CD4-positive, CD25-positive, alpha-beta regulatory T cell (primary cell): Measurements from ENCODE around the gene MDGA2. TPM values are rescaled to one million over a fixed set of nuclear protein-coding genes. Genes with fewer than 3 reads are reported as not detected.

Experiments
- ATAC-seq, 2 donors: fragments of 150-1000 bp; cut with Tn5 transposase; one replicate each; pipeline ENCODE4 v1.10.0; 2021; ENCODE audit warnings: low read depth in 2 of 2, moderate number of reproducible peaks in 2 of 2, moderate library complexity in 1 of 2
- DNase-seq, 3 donors: peaks; one replicate each; pipeline versions ENCODE4 v3.0.0 to v3.0.0-alpha.2; 2012 to 2022; ENCODE audit warnings: mixed read lengths in 1 of 3
- H3K27ac ChIP-seq: one replicate; pipeline ENCODE4 v1.7.0; 2013; ENCODE audit warnings: mild to moderate bottlenecking, low read length; ENCODE audit not compliant: insufficient read depth, poor library complexity, severe bottlenecking
- H3K27me3 ChIP-seq: one replicate; pipeline ENCODE4 v1.7.0; 2013; ENCODE audit warnings: low read length; ENCODE audit not compliant: control insufficient read depth, insufficient read depth
- H3K36me3 ChIP-seq: one replicate; pipeline ENCODE4 v1.7.0; 2013; ENCODE audit warnings: mild to moderate bottlenecking, low read length, moderate library complexity; ENCODE audit not compliant: control insufficient read depth, insufficient read depth
- H3K4me1 ChIP-seq: 2 replicates; pipeline ENCODE4 v1.7.0; 2013; ENCODE audit warnings: mild to moderate bottlenecking, low read length; ENCODE audit not compliant: insufficient read depth, control insufficient read depth, poor library complexity, severe bottlenecking
- H3K4me3 ChIP-seq: one replicate; pipeline ENCODE4 v1.7.0; 2013; ENCODE audit warnings: low read depth, mild to moderate bottlenecking, low read length, moderate library complexity
- H3K9me3 ChIP-seq, 2 experiments: 1 replicate in 1 of 2; 2 replicates in 1 of 2; pipeline ENCODE4 v1.7.0; 2013; ENCODE audit warnings: low read length in 2 of 2, mild to moderate bottlenecking in 1 of 2, moderate library complexity in 1 of 2; ENCODE audit not compliant: control insufficient read depth in 2 of 2
- H3K27ac Mint-ChIP-seq, 3 donors: one replicate each; pipeline ENCODE4 v1.8.0; 2020 to 2022; ENCODE audit warnings: mild to moderate bottlenecking in 3 of 3, mixed read lengths in 3 of 3, moderate library complexity in 2 of 3
- H3K27me3 Mint-ChIP-seq: one replicate; pipeline ENCODE4 v1.8.0; 2022; ENCODE audit warnings: mild to moderate bottlenecking, mixed read lengths
- H3K36me3 Mint-ChIP-seq: one replicate; pipeline ENCODE4 v1.8.0; 2020; ENCODE audit warnings: mixed read lengths
- H3K4me1 Mint-ChIP-seq, 4 donors: one replicate each; pipeline ENCODE4 v1.8.0; 2020 to 2022; ENCODE audit warnings: mixed read lengths in 4 of 4, mild to moderate bottlenecking in 1 of 4
- H3K4me3 Mint-ChIP-seq, 4 donors: one replicate each; pipeline ENCODE4 v1.8.0; 2020 to 2022; ENCODE audit warnings: mild to moderate bottlenecking in 4 of 4, mixed read lengths in 4 of 4, moderate library complexity in 3 of 4
- H3K9me3 Mint-ChIP-seq, 7 donors: one replicate each; pipeline ENCODE4 v1.8.0; 2020 to 2022; ENCODE audit warnings: mixed read lengths in 7 of 7, mild to moderate bottlenecking in 3 of 7, moderate library complexity in 2 of 7
- polyA plus RNA-seq, 4 donors: library from polyadenylated mRNA; unstranded; fragments of 300-500 nt; fragmentation: Illumina TruSeq; gene quantifications; one replicate each; pipeline ENCODE4 v1.2.3, GENCODE V29; 2021
- total RNA-seq: library from RNA; stranded (reverse); gene quantifications from one replicate; pipeline ENCODE4 v1.2.3, GENCODE V29; 2022

The MDGA2 gene
- total and polyA plus RNA-seq, 5 donors from 2014 or later = not detected

DNA sequence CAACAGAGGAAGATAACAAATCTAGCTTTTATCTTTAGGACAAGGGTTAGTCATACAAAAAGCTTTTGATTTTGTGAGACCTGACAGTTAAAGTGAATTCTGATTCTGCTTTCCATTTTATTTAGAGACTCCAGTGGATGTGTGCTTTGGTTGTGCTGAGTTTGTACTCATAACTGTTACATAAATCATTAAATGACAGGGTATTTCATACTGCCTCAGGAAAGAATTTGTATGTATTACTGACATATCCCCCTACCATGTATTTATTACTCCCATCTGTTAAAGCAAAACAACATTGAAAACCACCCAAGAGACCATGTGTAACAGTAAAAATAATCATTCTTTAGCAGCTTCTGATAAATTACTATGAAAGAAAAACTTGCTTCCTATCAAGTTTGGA is 780.9 kb downstream of the MDGA2 start:
- no peaks in the 10 kb centered on the region for H3K36me3 Mint-ChIP-seq
- no peaks in the 10 kb centered on the region for H3K4me1 ChIP-seq
- no peaks in the 10 kb centered on the region for H3K9me3 ChIP-seq
- no peak overlapping the region for H3K4me3 Mint-ChIP-seq
- H3K27ac Mint-ChIP-seq = no peak overlapping the region
- no peaks in the 10 kb centered on the region for H3K36me3 ChIP-seq
- no peak overlapping the region for H3K4me3 ChIP-seq
- no peak for DNase-seq
- no peaks in the 10 kb centered on the region for H3K4me1 Mint-ChIP-seq
- no peak for ATAC-seq
- no peaks in the 10 kb centered on the region for H3K27me3 ChIP-seq
- H3K27ac ChIP-seq = no peak overlapping the region
- H3K9me3 Mint-ChIP-seq = peaks cover 0 to 17% (median 3%) of the 10 kb centered on the region in 7 donors
- no peaks in the 10 kb centered on the region for H3K27me3 Mint-ChIP-seq

GRCh38 chr14:46887144-46887543 is 788.3 kb downstream of the MDGA2 start:
- Mint-ChIP-seq H3K4me1 (no peaks in the 10 kb centered on the region), H3K36me3 (no peaks in the 10 kb centered on the region)

GRCh38 chr14:46885566-46885965 is 789.8 kb downstream of the MDGA2 start:
- Histone ChIP-seq H3K27me3 (no peaks in the 10 kb centered on the region), H3K4me1 (no peaks in the 10 kb centered on the region), H3K36me3 (no peaks in the 10 kb centered on the region), H3K4me3 (no peak overlapping the region), H3K9me3 (no peaks in the 10 kb centered on the region), H3K27ac (no peak overlapping the region)
- H3K4me1 Mint-ChIP-seq = no peaks in the 10 kb centered on the region
- ATAC-seq (no peak), DNase-seq (no peak)
- H3K4me3 Mint-ChIP-seq = no peak overlapping the region
- no peaks in the 10 kb centered on the region for H3K36me3 Mint-ChIP-seq
- H3K9me3 Mint-ChIP-seq = peaks cover 0 to 12% (median 7%) of the 10 kb centered on the region in 7 donors
- no peak overlapping the region for H3K27ac Mint-ChIP-seq
- H3K27me3 Mint-ChIP-seq = no peaks in the 10 kb centered on the region

More at GRCh38 chr14:46887144-46887543, 788.3 kb downstream of the MDGA2 start:
- Histone ChIP-seq H3K27ac (no peak overlapping the region), H3K36me3 (no peaks in the 10 kb centered on the region), H3K4me1 (no peaks in the 10 kb centered on the region), H3K9me3 (no peaks in the 10 kb centered on the region), H3K4me3 (no peak overlapping the region), H3K27me3 (no peaks in the 10 kb centered on the region)
- Mint-ChIP-seq H3K27ac (no peak overlapping the region), H3K27me3 (no peaks in the 10 kb centered on the region), H3K4me3 (no peak overlapping the region), H3K9me3 (peaks cover 1 to 8% (median 4%) of the 10 kb centered on the region in 7 donors)
- DNase-seq (no peak), ATAC-seq (no peak)

DNA sequence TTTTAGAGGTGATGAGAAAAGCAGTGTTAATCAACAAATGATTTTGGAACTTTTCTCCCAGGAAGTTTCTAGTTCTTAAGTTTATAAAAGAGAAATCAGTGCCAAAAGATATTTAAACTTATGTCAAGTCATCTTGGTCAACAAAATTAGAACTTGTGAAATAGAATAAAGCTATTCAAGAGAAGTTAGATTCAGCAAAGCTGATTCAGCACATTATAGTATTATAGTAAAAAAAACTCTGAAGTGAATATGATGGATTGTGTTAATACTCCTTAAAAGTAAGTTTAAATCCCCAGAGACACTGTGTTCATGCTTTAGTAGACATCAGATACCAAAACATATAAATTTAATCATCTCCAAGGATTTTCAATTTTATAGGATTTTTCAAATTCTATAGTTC is 813.7 kb downstream of the MDGA2 start:
- H3K27me3 Mint-ChIP-seq = no peaks in the 10 kb centered on the region
- H3K4me3 ChIP-seq = no peak overlapping the region
- no peaks in the 10 kb centered on the region for H3K9me3 ChIP-seq
- no peaks in the 10 kb centered on the region for H3K36me3 Mint-ChIP-seq
- no peak overlapping the region for H3K4me3 Mint-ChIP-seq
- H3K27ac ChIP-seq = no peak overlapping the region
- ATAC-seq (no peak), DNase-seq (no peak)
- peaks cover 0 to 19% (median 4%) of the 10 kb centered on the region in 7 donors for H3K9me3 Mint-ChIP-seq
- H3K27ac Mint-ChIP-seq = no peak overlapping the region
- no peaks in the 10 kb centered on the region for H3K27me3 ChIP-seq
- H3K4me1 ChIP-seq = no peaks in the 10 kb centered on the region
- H3K36me3 ChIP-seq = no peaks in the 10 kb centered on the region
- H3K4me1 Mint-ChIP-seq = no peaks in the 10 kb centered on the region

DNA sequence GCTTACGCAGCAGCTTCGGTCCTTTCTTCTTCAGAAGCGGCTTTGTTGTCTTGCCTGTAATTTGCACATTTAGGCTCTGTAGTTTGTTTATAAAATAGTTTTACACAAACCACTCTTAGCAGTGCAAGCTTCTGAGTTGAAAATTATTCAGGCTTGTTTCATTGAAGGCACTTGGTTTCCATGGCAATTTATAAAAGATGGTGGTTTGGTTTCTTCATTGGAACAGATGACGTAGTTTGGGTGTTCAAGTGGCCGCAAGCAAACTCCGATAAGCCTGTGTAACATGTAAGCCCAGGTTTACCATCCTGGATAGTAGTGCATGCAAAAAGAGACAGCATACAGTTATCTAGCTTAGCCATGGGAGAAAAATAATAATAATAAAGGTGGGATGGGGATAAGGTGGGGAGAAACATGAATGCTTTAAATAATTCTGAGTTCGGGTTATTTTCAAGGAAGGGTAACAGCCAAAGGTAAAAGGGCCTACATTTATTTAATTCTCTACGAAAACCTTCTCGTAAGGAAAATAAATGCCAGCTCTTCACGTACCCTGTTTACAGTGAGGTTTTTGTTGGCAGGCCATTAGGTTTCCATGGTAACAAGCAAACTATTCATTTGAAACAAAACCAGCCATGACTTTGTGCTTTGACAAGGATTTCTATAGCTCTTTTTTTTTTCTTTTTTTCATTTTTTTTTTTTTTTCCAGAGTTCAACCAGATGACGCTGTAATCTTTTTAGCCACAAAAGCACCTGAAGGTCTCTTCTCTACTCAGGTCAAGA is 834.3 kb downstream of the MDGA2 start:
- DNase-seq = no peak
- H3K27ac Mint-ChIP-seq = no peak overlapping the region
- H3K36me3 Mint-ChIP-seq = no peaks in the 10 kb centered on the region
- H3K4me3 ChIP-seq = no peak overlapping the region
- no peaks in the 10 kb centered on the region for H3K27me3 Mint-ChIP-seq
- H3K9me3 ChIP-seq = peaks cover 0 to 4% of the 10 kb centered on the region in 2 experiments
- H3K4me3 Mint-ChIP-seq = no peak overlapping the region
- no peaks in the 10 kb centered on the region for H3K27me3 ChIP-seq
- no peak for ATAC-seq
- no peaks in the 10 kb centered on the region for H3K36me3 ChIP-seq
- peaks cover 0 to 9% (median 3%) of the 10 kb centered on the region in 7 donors for H3K9me3 Mint-ChIP-seq
- no peaks in the 10 kb centered on the region for H3K4me1 Mint-ChIP-seq
- no peaks in the 10 kb centered on the region for H3K4me1 ChIP-seq
- H3K27ac ChIP-seq = no peak overlapping the region

DNA sequence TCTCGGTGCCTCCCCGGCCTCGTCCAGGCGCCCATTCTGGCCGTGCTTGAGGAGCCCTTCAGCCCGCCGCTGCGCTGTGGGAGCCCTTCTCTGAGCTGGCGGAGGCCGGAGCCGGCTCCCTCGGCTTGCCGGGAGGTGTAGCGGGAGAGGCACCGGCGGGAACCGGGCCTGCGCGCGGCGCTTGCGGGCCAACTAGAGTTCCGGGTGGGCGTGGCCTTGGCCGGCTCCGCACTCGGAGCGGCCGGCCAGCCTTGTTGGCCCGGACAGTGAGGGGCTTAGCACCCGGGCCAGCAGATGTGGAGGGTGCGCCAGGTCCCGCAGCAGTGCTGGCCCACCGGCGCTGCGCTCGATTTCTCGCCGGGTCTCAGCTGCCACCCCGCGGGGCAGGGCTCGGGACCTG is 855.1 kb downstream of the MDGA2 start:
- Histone ChIP-seq H3K27me3 (no peaks in the 10 kb centered on the region), H3K36me3 (no peaks in the 10 kb centered on the region), H3K9me3 (no peaks in the 10 kb centered on the region), H3K27ac (no peak overlapping the region), H3K4me3 (no peak overlapping the region), H3K4me1 (no peaks in the 10 kb centered on the region)
- DNase-seq (no peak), ATAC-seq (no peak)
- Mint-ChIP-seq H3K4me1 (no peaks in the 10 kb centered on the region), H3K27ac (no peak overlapping the region), H3K27me3 (no peaks in the 10 kb centered on the region), H3K9me3 (peaks cover 0 to 32% (median 5%) of the 10 kb centered on the region in 7 donors), H3K36me3 (no peaks in the 10 kb centered on the region), H3K4me3 (no peak overlapping the region)

DNA sequence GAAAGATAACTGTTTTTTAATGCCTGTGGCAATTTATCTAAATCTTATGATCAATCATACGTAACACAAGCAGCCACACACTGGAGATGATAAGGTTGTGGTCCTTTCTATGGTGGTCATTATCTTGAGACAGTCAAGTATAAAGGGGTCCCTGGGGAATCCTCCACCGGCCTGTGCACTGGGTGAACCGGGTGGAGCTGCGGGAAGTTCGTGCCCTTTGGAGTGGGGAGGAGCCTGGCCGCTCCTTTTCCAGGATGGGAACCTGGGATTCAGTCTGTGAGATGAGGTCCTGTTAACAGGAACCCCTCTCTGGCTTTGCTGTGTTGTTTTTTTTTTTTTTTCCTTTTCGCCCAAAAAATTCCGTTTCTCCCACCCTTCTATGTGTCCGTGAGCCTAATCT is 856.3 kb downstream of the MDGA2 start:
- no peak overlapping the region for H3K4me3 Mint-ChIP-seq
- peaks cover 0 to 32% (median 6%) of the 10 kb centered on the region in 7 donors for H3K9me3 Mint-ChIP-seq
- no peaks in the 10 kb centered on the region for H3K9me3 ChIP-seq
- no peaks in the 10 kb centered on the region for H3K27me3 Mint-ChIP-seq
- no peak overlapping the region for H3K27ac ChIP-seq
- H3K4me3 ChIP-seq = no peak overlapping the region
- no peaks in the 10 kb centered on the region for H3K36me3 Mint-ChIP-seq
- ATAC-seq (no peak), DNase-seq (no peak)
- H3K27me3 ChIP-seq = no peaks in the 10 kb centered on the region
- H3K27ac Mint-ChIP-seq = no peak overlapping the region
- H3K36me3 ChIP-seq = no peaks in the 10 kb centered on the region
- no peaks in the 10 kb centered on the region for H3K4me1 Mint-ChIP-seq
- H3K4me1 ChIP-seq = no peaks in the 10 kb centered on the region

DNA sequence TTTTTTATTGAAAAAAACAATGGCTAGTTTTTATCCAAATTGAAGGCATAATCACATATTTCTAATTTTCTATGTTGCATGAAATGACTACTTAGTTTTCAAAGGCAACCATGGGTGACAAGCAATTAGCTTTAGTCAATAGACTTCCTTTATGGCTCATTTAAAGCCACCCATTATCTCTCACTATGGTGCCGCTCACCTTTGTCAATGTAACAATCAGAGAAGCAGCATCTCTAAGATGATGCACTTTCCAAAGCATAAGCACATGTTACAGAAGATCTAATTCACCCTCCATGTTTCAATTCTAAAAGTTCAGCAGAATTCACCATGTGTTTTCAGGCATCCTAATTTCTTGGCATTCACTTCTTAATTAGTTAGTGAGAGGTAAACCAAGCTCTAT is 857.3 kb downstream of the MDGA2 start:
- no peak overlapping the region for H3K27ac ChIP-seq
- H3K27ac Mint-ChIP-seq = no peak overlapping the region
- H3K9me3 Mint-ChIP-seq = peaks cover 0 to 30% (median 7%) of the 10 kb centered on the region in 7 donors
- H3K36me3 Mint-ChIP-seq = no peaks in the 10 kb centered on the region
- no peaks in the 10 kb centered on the region for H3K4me1 Mint-ChIP-seq
- H3K4me1 ChIP-seq = no peaks in the 10 kb centered on the region
- H3K27me3 Mint-ChIP-seq = no peaks in the 10 kb centered on the region
- no peak overlapping the region for H3K4me3 Mint-ChIP-seq
- no peak for DNase-seq
- no peaks in the 10 kb centered on the region for H3K27me3 ChIP-seq
- H3K4me3 ChIP-seq = no peak overlapping the region
- no peaks in the 10 kb centered on the region for H3K36me3 ChIP-seq
- peaks cover 0 to 2% of the 10 kb centered on the region in 2 experiments for H3K9me3 ChIP-seq
- no peak for ATAC-seq
